DOHH2 (cell line): ENCODE data around the gene HERC2.

Experiments
- H3F3A ChIP-seq: fragments of 200-600 bp; sonication (generic), shearing (Covaris generic); 2 replicates; pipeline ENCODE4 v1.6.0; 2016; ENCODE audit warnings: antibody characterized with exemption, mild to moderate bottlenecking; ENCODE audit not compliant: control insufficient read depth, insufficient read depth
- H3K27ac ChIP-seq: fragments of 200-600 bp; sonication (generic); 2 replicates; pipeline ENCODE4 v1.5.1; 2014; ENCODE audit warnings: low read depth, mild to moderate bottlenecking, low read length, moderate library complexity
- H3K27me3 ChIP-seq: fragments of 200-600 bp; sonication (generic); 2 replicates; pipeline ENCODE4 v1.6.1; 2014; ENCODE audit warnings: mild to moderate bottlenecking, low read length, mixed read lengths; ENCODE audit not compliant: control insufficient read depth
- H3K36me3 ChIP-seq: fragments of 200-600 bp; sonication (generic); 2 replicates; pipeline ENCODE4 v1.6.1; 2014; ENCODE audit warnings: mild to moderate bottlenecking, low read length, moderate library complexity, mixed read lengths; ENCODE audit not compliant: control insufficient read depth
- H3K4me1 ChIP-seq: fragments of 200-600 bp; sonication (generic); 2 replicates; pipeline ENCODE4 v1.6.1; 2014; ENCODE audit warnings: mild to moderate bottlenecking, low read length, mixed read lengths; ENCODE audit not compliant: control insufficient read depth
- H3K4me2 ChIP-seq: fragments of 200-600 bp; sonication (generic); 2 replicates; pipeline ENCODE4 v1.6.0; 2014; ENCODE audit warnings: mild to moderate bottlenecking, low read length, moderate library complexity
- H3K4me3 ChIP-seq: fragments of 200-600 bp; sonication (generic); 2 replicates; pipeline ENCODE4 v1.5.1; 2014; ENCODE audit warnings: mild to moderate bottlenecking, low read length, mixed read lengths
- H3K79me2 ChIP-seq: fragments of 200-600 bp; sonication (generic); 2 replicates; pipeline ENCODE4 v1.6.1; 2014; ENCODE audit warnings: mild to moderate bottlenecking, low read length, mixed read lengths; ENCODE audit not compliant: control insufficient read depth
- H3K9me2 ChIP-seq: fragments of 200-600 bp; sonication (generic); replicated peaks from 2 replicates; pipeline ENCODE4 v1.6.1; 2014; ENCODE audit warnings: mild to moderate bottlenecking, low read length, mixed read lengths; ENCODE audit not compliant: control insufficient read depth
- H3K9me3 ChIP-seq: fragments of 200-600 bp; sonication (generic); 2 replicates; pipeline ENCODE4 v1.6.1; 2014; ENCODE audit warnings: antibody characterized with exemption, low read length, mixed read lengths; ENCODE audit not compliant: control insufficient read depth, insufficient read depth
- H4K20me1 ChIP-seq: fragments of 200-600 bp; sonication (generic); 2 replicates; pipeline ENCODE4 v1.6.0; 2014; ENCODE audit warnings: low read depth, mild to moderate bottlenecking, antibody characterized with exemption, low read length, moderate library complexity; ENCODE audit not compliant: control insufficient read depth, insufficient read depth
- CTCF ChIP-seq: fragments of 200-600 bp; sonication (generic); IDR thresholded peaks from one replicate; pipeline ENCODE4 v1.5.1; 2014; ENCODE audit warnings: antibody characterized with exemption, mild to moderate bottlenecking, low read depth, low read length; ENCODE audit not compliant: poor library complexity, severe bottlenecking
- EZH2phosphoT487 ChIP-seq: fragments of 200-600 bp; sonication (generic); IDR thresholded peaks from 2 replicates; pipeline ENCODE4 v1.6.1; 2017; ENCODE audit warnings: borderline replicate concordance, mild to moderate bottlenecking, antibody characterized with exemption, low read length, moderate library complexity, mixed read lengths

HERC2 gene

GRCh38 chr15:28118083-28118482 is 203.9 kb downstream of the HERC2 start:
- H3K27me3 ChIP-seq: no peaks in the 10 kb centered on the region
- no peak overlapping the region for H3K27ac ChIP-seq
- no peaks in the 10 kb centered on the region for H4K20me1 ChIP-seq
- no peaks in the 10 kb centered on the region for H3K9me3 ChIP-seq
- no peaks in the 10 kb centered on the region for H3K4me1 ChIP-seq
- no peak overlapping the region for H3K4me3 ChIP-seq
- H3K36me3 ChIP-seq: peaks cover 73% of the 10 kb centered on the region
- no peaks in the 10 kb centered on the region for H3K9me2 ChIP-seq
- H3K79me2 ChIP-seq: no peaks in the 10 kb centered on the region
- H3F3A ChIP-seq: no peaks in the 10 kb centered on the region
- TF ChIP-seq EZH2phosphoT487 (no peak), CTCF (no peak)
- H3K4me2 ChIP-seq: no peak overlapping the region

GRCh38 chr15:28117432-28117990 is 204.5 kb downstream of the HERC2 start:
- Histone ChIP-seq H3K27ac (no peak overlapping the region), H3K4me2 (no peak overlapping the region), H3K9me3 (no peaks in the 10 kb centered on the region), H3K4me3 (no peak overlapping the region), H3K36me3 (peaks cover 73% of the 10 kb centered on the region), H3K27me3 (no peaks in the 10 kb centered on the region), H3K4me1 (no peaks in the 10 kb centered on the region), H3K79me2 (no peaks in the 10 kb centered on the region), H3K9me2 (no peaks in the 10 kb centered on the region), H3F3A (no peaks in the 10 kb centered on the region), H4K20me1 (no peaks in the 10 kb centered on the region)
- TF ChIP-seq CTCF (no peak), EZH2phosphoT487 (no peak)

- H4K20me1 ChIP-seq: no peaks in the 10 kb centered on the region
- H3K4me3 ChIP-seq: no peak overlapping the region
- no peaks in the 10 kb centered on the region for H3F3A ChIP-seq
- no peaks in the 10 kb centered on the region for H3K79me2 ChIP-seq
- peaks cover 78% of the 10 kb centered on the region for H3K36me3 ChIP-seq
- no peak overlapping the region for H3K27ac ChIP-seq
- H3K4me2 ChIP-seq: no peak overlapping the region
- H3K4me1 ChIP-seq: no peaks in the 10 kb centered on the region
- H3K9me2 ChIP-seq: no peaks in the 10 kb centered on the region
- H3K9me3 ChIP-seq: no peaks in the 10 kb centered on the region
- TF ChIP-seq EZH2phosphoT487 (no peak), CTCF (no peak)
- H3K27me3 ChIP-seq: no peaks in the 10 kb centered on the region
These were observed 205.2 kb downstream of the HERC2 start for GRCh38 chr15:28116521-28117431.
